IMR-90 (cell line): Measurements from ENCODE around the gene ARHGAP10. TPM values are rescaled to one million over a fixed set of nuclear protein-coding genes. Genes with fewer than 3 reads are reported as not detected.

ENCODE experiments used
- ATAC-seq: fragments of 200-7000 bp; cut with Tn5 transposase; 2 replicates; pipeline ENCODE4 v1.9.1; 2020; ENCODE audit warnings: low read depth, mild to moderate bottlenecking, moderate library complexity
- BruUV-seq: library from RNA; stranded (reverse); fragments of 400-500 nt; replicated peaks from 2 replicates; lab custom pipeline; 2021; lab: Mats Ljungman, UMichigan
- CTCF ChIA-PET: fragments of 300-600 bp; formaldehyde crosslinking; extraction: SDS; loops from one replicate; lab custom pipeline; 2021; ENCODE audit warnings: antibody characterized with exemption; lab: Yijun Ruan, JAX
- POLR2A ChIA-PET: fragments of 300-600 bp; sonication (Branson Sonifier 250); formaldehyde crosslinking; loops from one replicate; lab custom pipeline; 2022; ENCODE audit warnings: antibody characterized with exemption; ENCODE audit not compliant: unreplicated experiment; lab: Charles Lee
- DNase-seq: peaks from one replicate; pipeline ENCODE4 v3.0.0; 2013
- H2AFZ ChIP-seq: replicated peaks from 2 replicates; pipeline ENCODE3; 2013; ENCODE audit warnings: low read length, mild to moderate bottlenecking; ENCODE audit not compliant: poor library complexity
- H2AK5ac ChIP-seq: 2 replicates; pipeline ENCODE4 v1.6.1; 2013; ENCODE audit warnings: low read depth, low read length, inconsistent platforms
- H2AK9ac ChIP-seq: replicated peaks from 2 replicates; pipeline ENCODE3; 2013; ENCODE audit warnings: mild to moderate bottlenecking, low read depth, low read length, moderate library complexity; ENCODE audit not compliant: poor library complexity
- H2BK120ac ChIP-seq: 2 replicates; pipeline ENCODE4 v1.6.1; 2013; ENCODE audit warnings: low read depth, low read length, inconsistent platforms
- H2BK15ac ChIP-seq: 3 replicates; pipeline ENCODE4 v1.6.1; 2013; ENCODE audit warnings: low read depth, low read length, inconsistent platforms
- H2BK20ac ChIP-seq: 2 replicates; pipeline ENCODE4 v1.6.1; 2013; ENCODE audit warnings: low read depth, mild to moderate bottlenecking, inconsistent platforms, low read length, moderate library complexity
- H2BK5ac ChIP-seq: 2 replicates; pipeline ENCODE4 v1.6.1; 2013; ENCODE audit warnings: mild to moderate bottlenecking, low read depth, low read length, inconsistent platforms; ENCODE audit not compliant: poor library complexity, severe bottlenecking
- H3K14ac ChIP-seq: replicated peaks from 2 replicates; pipeline ENCODE4 v1.6.1; 2013; ENCODE audit warnings: low read depth, low read length, inconsistent platforms
- H3K18ac ChIP-seq: 2 replicates; pipeline ENCODE4 v1.6.1; 2013; ENCODE audit warnings: low read depth, low read length, control low read depth
- H3K23ac ChIP-seq: 2 replicates; pipeline ENCODE4 v1.6.1; 2013; ENCODE audit warnings: low read depth, low read length, inconsistent platforms
- H3K27ac ChIP-seq: 2 replicates; pipeline ENCODE4 v1.5.1; 2013; ENCODE audit warnings: mild to moderate bottlenecking, control low read depth, low read length; ENCODE audit not compliant: insufficient read depth
- H3K27me3 ChIP-seq: 2 replicates; pipeline ENCODE4 v1.6.1; 2013; ENCODE audit warnings: low read length; ENCODE audit not compliant: control insufficient read depth, insufficient read depth
- H3K36me3 ChIP-seq: 2 replicates; pipeline ENCODE4 v1.6.1; 2013; ENCODE audit warnings: low read length, mixed read lengths; ENCODE audit not compliant: control insufficient read depth, insufficient read depth
- H3K4ac ChIP-seq: 2 replicates; pipeline ENCODE4 v1.6.1; 2013; ENCODE audit warnings: low read depth, low read length, inconsistent platforms
- H3K4me1 ChIP-seq: 2 replicates; pipeline ENCODE4 v1.6.1; 2013; ENCODE audit warnings: low read length, mixed read lengths; ENCODE audit not compliant: control insufficient read depth, insufficient read depth
- H3K4me2 ChIP-seq: 2 replicates; pipeline ENCODE4 v1.6.1; 2013; ENCODE audit warnings: low read depth, mild to moderate bottlenecking, control low read depth, low read length, moderate library complexity
- H3K4me3 ChIP-seq: 2 replicates; pipeline ENCODE4 v1.5.1; 2013; ENCODE audit warnings: low read depth, mild to moderate bottlenecking, control low read depth, low read length, moderate library complexity; ENCODE audit not compliant: insufficient read depth
- H3K56ac ChIP-seq: 2 replicates; pipeline ENCODE4 v1.6.1; 2013; ENCODE audit warnings: low read length, inconsistent platforms; ENCODE audit not compliant: insufficient read depth; ENCODE audit errors: extremely low read depth
- H3K79me1 ChIP-seq, 2 experiments: 2 replicates each; pipeline ENCODE4 v1.6.1; 2013; ENCODE audit warnings: low read length in 2 of 2, inconsistent platforms in 1 of 2, low read depth in 1 of 2
- H3K9ac ChIP-seq: 2 replicates; pipeline ENCODE4 v1.6.1; 2013; ENCODE audit warnings: low read depth, low read length, control low read depth
- H3K9me1 ChIP-seq: 2 replicates; pipeline ENCODE4 v1.6.1; 2013; ENCODE audit warnings: low read length, inconsistent platforms; ENCODE audit not compliant: insufficient read depth
- H3K9me3 ChIP-seq: 2 replicates; pipeline ENCODE4 v1.6.1; 2013; ENCODE audit warnings: low read length; ENCODE audit not compliant: control insufficient read depth, insufficient read depth
- H4K20me1 ChIP-seq: 2 replicates; pipeline ENCODE4 v1.6.1; 2013; ENCODE audit warnings: low read length, inconsistent platforms; ENCODE audit not compliant: insufficient read depth
- H4K5ac ChIP-seq: 2 replicates; pipeline ENCODE4 v1.6.1; 2013; ENCODE audit warnings: mild to moderate bottlenecking, low read depth, low read length, control low read depth
- H4K8ac ChIP-seq, 2 experiments: 2 replicates each; pipeline ENCODE4 v1.6.1; 2013; ENCODE audit warnings: low read depth in 2 of 2, low read length in 2 of 2, control low read depth in 1 of 2, inconsistent platforms in 1 of 2
- H4K91ac ChIP-seq: 2 replicates; pipeline ENCODE4 v1.6.1; 2013; ENCODE audit warnings: low read depth, low read length, inconsistent platforms; ENCODE audit not compliant: insufficient read depth
- BHLHE40 ChIP-seq: fragments of 150-350 bp; IDR thresholded peaks from 2 replicates; pipeline ENCODE4 v1.6.1; 2016; ENCODE audit warnings: mild to moderate bottlenecking, low read depth, low read length
- CTCF ChIP-seq: conservative IDR thresholded peaks from 2 replicates; pipeline ENCODE4 v1.5.1; 2012; ENCODE audit warnings: mild to moderate bottlenecking, low read depth, low read length, improper control_type of control experiment
- MAZ ChIP-seq: IDR thresholded peaks from 2 replicates; pipeline ENCODE4 v1.6.1; 2012; ENCODE audit warnings: low read depth, mild to moderate bottlenecking, low read length, improper control_type of control experiment, moderate library complexity, borderline replicate concordance
- MXI1 ChIP-seq: IDR thresholded peaks from 2 replicates; pipeline ENCODE4 v1.6.1; 2012; ENCODE audit warnings: low read depth, mild to moderate bottlenecking, low read length, moderate library complexity, borderline replicate concordance
- POLR2A ChIP-seq: IDR thresholded peaks from 2 replicates; pipeline ENCODE4 v1.6.1; 2012; ENCODE audit warnings: mild to moderate bottlenecking, low read depth, low read length
- RAD21 ChIP-seq: IDR thresholded peaks from 2 replicates; pipeline ENCODE4 v1.6.1; 2012; ENCODE audit warnings: low read length, improper control_type of control experiment
- RCOR1 ChIP-seq: IDR thresholded peaks from 2 replicates; pipeline ENCODE4 v1.6.1; 2012; ENCODE audit warnings: mild to moderate bottlenecking, low read length, improper control_type of control experiment; ENCODE audit not compliant: insufficient replicate concordance
- USF2 ChIP-seq: fragments of 150-350 bp; IDR thresholded peaks from 2 replicates; pipeline ENCODE4 v1.6.1; 2017; ENCODE audit warnings: mild to moderate bottlenecking, antibody characterized with exemption, low read length, low read depth
- WGBS, 2 experiments: methylation state at CpG; one replicate each; pipeline versions ENCODE4 v1.1.5 to v1.1.7; 2013; ENCODE audit warnings: missing lambda C conversion rate in 2 of 2; ENCODE audit not compliant: insufficient read length in 1 of 2; ENCODE audit errors: extremely low coverage in 2 of 2; 5-methylcytosine and 5-hydroxymethylcytosine counted together
- dilution Hi-C: fragments of 300-500 bp; cut with HindIII; formaldehyde crosslinking; loops from one replicate; pipeline ENCODE4 v1.14.3; 2018; ENCODE audit warnings: low sequenced_read_pairs; ENCODE audit not compliant: unreplicated experiment
- in situ Hi-C: fragments of 300-500 bp; cut with MboI; formaldehyde crosslinking; loops from 3 replicates; pipeline ENCODE4 v1.14.3; 2019; ENCODE audit warnings: low sequenced_read_pairs, inconsistent platforms, mixed read lengths
- intact Hi-C: fragments of 100-400 bp; cut with micrococcal nuclease; formaldehyde crosslinking; loops from 2 replicates; pipeline ENCODE4 v1.10.0; 2022
- polyA plus RNA-seq, 3 experiments: library from polyadenylated mRNA; depleted of rRNA; stranded (reverse); fragments of >200 nt; gene quantifications; 2 replicates each; pipeline ENCODE4 v1.2.3, GENCODE V29; 2012; ENCODE audit warnings: low replicate concordance in 1 of 3
- total RNA-seq: library from RNA; depleted of rRNA; stranded (reverse); fragments of >200 nt; gene quantifications from 2 replicates; pipeline ENCODE4 v1.2.3, GENCODE V29; 2012

The ARHGAP10 gene
- total and polyA plus RNA-seq, 2 of the 4 experiments (the other 2 are of a cell fraction), result 27.1 to 29.4 TPM

GRCh38 chr4:147730333-147730732 is 1.6 kb upstream of the ARHGAP10 start:
- H3K18ac ChIP-seq, result no peak overlapping the region
- H3K23ac ChIP-seq, result no peak overlapping the region
- no CpG with 5 or more reads among the region's 4 CpGs for WGBS, 2 experiments
- CTCF ChIA-PET, result no interaction called here
- dilution Hi-C loops (no loop called here), in situ Hi-C loops (loop anchor here (5.0 kb wide), 1 partner anchor 137 kb away; no protein-coding TSS in a partner anchor), intact Hi-C loops (loop anchor here (5.0 kb wide), 3 partner anchors 42 to 117 kb away; partner anchors contain the start of gene PRMT9)
- no TSS peak for BruUV-seq
- ATAC-seq, result no peak
- no peak overlapping the region for H3K9ac ChIP-seq
- no peak overlapping the region for H2AK5ac ChIP-seq
- peaks cover 12% of the 10 kb centered on the region; the same call in 1 of the 2 replicates for H4K20me1 ChIP-seq
- TF ChIP-seq RCOR1 (no peak), MAZ (no peak), RAD21 (no peak), POLR2A (no peak), MXI1 (no peak), BHLHE40 (no peak), USF2 (no peak), CTCF (no peak)
- H3K4ac ChIP-seq, result no peak overlapping the region
- POLR2A ChIA-PET, result no interaction called here
- no peak overlapping the region for H3K4me3 ChIP-seq
- no peak overlapping the region for H4K5ac ChIP-seq
- no peaks in the 10 kb centered on the region for H3K36me3 ChIP-seq
- H3K9me1 ChIP-seq, result peaks cover 6% of the 10 kb centered on the region
- H3K14ac ChIP-seq, result no peak overlapping the region
- H3K27me3 ChIP-seq, result no peaks in the 10 kb centered on the region
- no peak overlapping the region for H4K91ac ChIP-seq
- no peak overlapping the region for H3K4me2 ChIP-seq
- peaks cover 9% of the 10 kb centered on the region for H3K4me1 ChIP-seq
- no peak overlapping the region for H2BK120ac ChIP-seq
- H3K79me1 ChIP-seq, result peaks cover 10 to 30% of the 10 kb centered on the region in 2 experiments; a peak in 3 of 4 replicates
- no peak overlapping the region for H2BK20ac ChIP-seq
- no peaks in the 10 kb centered on the region for H3K9me3 ChIP-seq
- no peak overlapping the region for H4K8ac ChIP-seq
- no peak overlapping the region for H2AK9ac ChIP-seq
- H3K27ac ChIP-seq, result no peak overlapping the region
- DNase-seq, result no peak
- no peak overlapping the region for H2BK5ac ChIP-seq
- no peak overlapping the region for H3K56ac ChIP-seq
- H2AFZ ChIP-seq, result no peak overlapping the region
- H2BK15ac ChIP-seq, result 0 out of 3 replicates have a peak overlapping the region, but pooled peaks have one; percentile 22
